DND-41 (cell line): ENCODE results near the gene PCBP2.

Experiments
- ATAC-seq: fragments of 200-7000 bp; cut with Tn5 transposase; 3 replicates; pipeline ENCODE4 v1.9.1; 2021; ENCODE audit warnings: low read depth; ENCODE audit not compliant: insufficient read depth
- DNase-seq: peaks from one replicate; pipeline ENCODE4 v3.0.0-alpha.2; 2020
- H2AFZ ChIP-seq: 2 replicates; pipeline ENCODE4 v1.6.0; 2012; ENCODE audit warnings: low read depth, low read length
- H3K27ac ChIP-seq: 2 replicates; pipeline ENCODE4 v1.5.1; 2012; ENCODE audit warnings: low read length, inconsistent platforms
- H3K27me3 ChIP-seq: fragments of 200-600 bp; sonication (generic); 2 replicates; pipeline ENCODE4 v1.6.0; 2012; ENCODE audit warnings: low read length, mild to moderate bottlenecking, inconsistent platforms; ENCODE audit not compliant: insufficient read depth, poor library complexity
- H3K36me3 ChIP-seq: 2 replicates; pipeline ENCODE4 v1.5.1; 2012; ENCODE audit warnings: low read length, inconsistent platforms; ENCODE audit not compliant: insufficient read depth
- H3K4me1 ChIP-seq: 2 replicates; pipeline ENCODE4 v1.5.1; 2012; ENCODE audit warnings: mild to moderate bottlenecking, low read length; ENCODE audit not compliant: insufficient read depth
- H3K4me2 ChIP-seq: 2 replicates; pipeline ENCODE4 v1.6.0; 2012; ENCODE audit warnings: mild to moderate bottlenecking, moderate library complexity, low read length, inconsistent platforms; ENCODE audit not compliant: insufficient read depth
- H3K4me3 ChIP-seq, 2 experiments: fragments of 200-600 bp in 1 of 2; shearing (Covaris generic) in 1 of 2; 2 replicates each; pipeline ENCODE4 v1.5.1; 2012 to 2016; ENCODE audit warnings: inconsistent platforms in 2 of 2, low read length in 2 of 2, mild to moderate bottlenecking in 2 of 2, low read depth in 1 of 2, moderate library complexity in 1 of 2
- H3K79me2 ChIP-seq: 2 replicates; pipeline ENCODE4 v1.6.0; 2012; ENCODE audit warnings: low read length, inconsistent platforms; ENCODE audit not compliant: insufficient read depth
- H3K9ac ChIP-seq: 2 replicates; pipeline ENCODE4 v1.6.0; 2012; ENCODE audit warnings: low read depth, mild to moderate bottlenecking, inconsistent platforms, low read length, moderate library complexity
- H3K9me3 ChIP-seq: 2 replicates; pipeline ENCODE4 v1.5.1; 2012; ENCODE audit warnings: low read length, moderate library complexity, mild to moderate bottlenecking, inconsistent platforms; ENCODE audit not compliant: insufficient read depth, severe bottlenecking
- H4K20me1 ChIP-seq: 2 replicates; pipeline ENCODE4 v1.6.0; 2012; ENCODE audit warnings: low read length; ENCODE audit not compliant: insufficient read depth
- EZH2 ChIP-seq: IDR thresholded peaks from 3 replicates; pipeline ENCODE4 v1.6.1; 2012; ENCODE audit warnings: borderline replicate concordance, low read depth, mild to moderate bottlenecking, moderate library complexity, low read length, inconsistent platforms; ENCODE audit not compliant: severe bottlenecking
- TF ChIP-seq, protein P1 (sequence below): IDR thresholded peaks from 2 replicates; pipeline ENCODE4 v1.5.1; 2012; ENCODE audit warnings: borderline replicate concordance, low read length, moderate library complexity, mild to moderate bottlenecking; ENCODE audit not compliant: poor library complexity, severe bottlenecking; ENCODE audit errors: extremely low read depth

Gene PCBP2

DNA sequence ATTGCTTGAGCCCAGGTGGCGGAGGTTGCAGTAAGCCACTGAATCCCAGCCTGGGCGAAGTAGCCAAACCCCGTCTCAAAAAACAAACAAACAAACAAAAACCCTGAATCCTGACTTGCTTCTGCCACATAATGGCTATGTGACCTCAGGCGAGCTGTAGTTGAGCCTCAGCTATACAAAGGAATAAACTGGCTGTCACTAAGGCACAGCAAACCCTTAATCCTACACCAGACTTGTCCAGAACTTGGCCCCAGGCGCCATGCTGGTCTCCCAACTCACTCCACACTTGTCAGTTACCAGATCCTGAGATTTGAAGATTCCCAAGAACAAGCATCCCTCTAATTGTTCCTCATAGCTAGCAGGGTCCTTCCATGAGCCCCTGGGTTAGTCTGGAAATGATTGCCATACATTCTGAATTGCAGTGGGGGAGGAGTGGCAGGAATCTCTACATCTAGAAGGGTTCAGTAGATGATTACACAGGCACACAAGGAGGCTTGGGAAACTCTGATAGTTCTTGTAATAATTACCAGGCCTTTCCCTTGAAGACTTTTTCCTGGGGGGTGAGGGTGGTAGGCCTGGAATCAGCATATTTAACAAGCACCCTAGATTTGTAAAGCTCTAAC is 37.5 kb downstream of the PCBP2 start:
- H3K79me2 ChIP-seq, result no peaks in the 10 kb centered on the region
- H3K4me1 ChIP-seq, result peaks cover 22% of the 10 kb centered on the region
- DNase-seq, result no peak
- peaks cover 10% of the 10 kb centered on the region for H4K20me1 ChIP-seq
- no peaks in the 10 kb centered on the region for H3K27me3 ChIP-seq
- no peak overlapping the region for H2AFZ ChIP-seq
- no peak for ATAC-seq
- no peak overlapping the region for H3K4me2 ChIP-seq
- no peak overlapping the region for H3K4me3 ChIP-seq
- TF ChIP-seq, protein P1, sequence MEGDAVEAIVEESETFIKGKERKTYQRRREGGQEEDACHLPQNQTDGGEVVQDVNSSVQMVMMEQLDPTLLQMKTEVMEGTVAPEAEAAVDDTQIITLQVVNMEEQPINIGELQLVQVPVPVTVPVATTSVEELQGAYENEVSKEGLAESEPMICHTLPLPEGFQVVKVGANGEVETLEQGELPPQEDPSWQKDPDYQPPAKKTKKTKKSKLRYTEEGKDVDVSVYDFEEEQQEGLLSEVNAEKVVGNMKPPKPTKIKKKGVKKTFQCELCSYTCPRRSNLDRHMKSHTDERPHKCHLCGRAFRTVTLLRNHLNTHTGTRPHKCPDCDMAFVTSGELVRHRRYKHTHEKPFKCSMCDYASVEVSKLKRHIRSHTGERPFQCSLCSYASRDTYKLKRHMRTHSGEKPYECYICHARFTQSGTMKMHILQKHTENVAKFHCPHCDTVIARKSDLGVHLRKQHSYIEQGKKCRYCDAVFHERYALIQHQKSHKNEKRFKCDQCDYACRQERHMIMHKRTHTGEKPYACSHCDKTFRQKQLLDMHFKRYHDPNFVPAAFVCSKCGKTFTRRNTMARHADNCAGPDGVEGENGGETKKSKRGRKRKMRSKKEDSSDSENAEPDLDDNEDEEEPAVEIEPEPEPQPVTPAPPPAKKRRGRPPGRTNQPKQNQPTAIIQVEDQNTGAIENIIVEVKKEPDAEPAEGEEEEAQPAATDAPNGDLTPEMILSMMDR, result no peak
- no peak for TF ChIP-seq EZH2
- no peaks in the 10 kb centered on the region for H3K9me3 ChIP-seq
- peaks cover 36% of the 10 kb centered on the region for H3K36me3 ChIP-seq
- H3K9ac ChIP-seq, result no peak overlapping the region
- no peak overlapping the region for H3K27ac ChIP-seq

DNA sequence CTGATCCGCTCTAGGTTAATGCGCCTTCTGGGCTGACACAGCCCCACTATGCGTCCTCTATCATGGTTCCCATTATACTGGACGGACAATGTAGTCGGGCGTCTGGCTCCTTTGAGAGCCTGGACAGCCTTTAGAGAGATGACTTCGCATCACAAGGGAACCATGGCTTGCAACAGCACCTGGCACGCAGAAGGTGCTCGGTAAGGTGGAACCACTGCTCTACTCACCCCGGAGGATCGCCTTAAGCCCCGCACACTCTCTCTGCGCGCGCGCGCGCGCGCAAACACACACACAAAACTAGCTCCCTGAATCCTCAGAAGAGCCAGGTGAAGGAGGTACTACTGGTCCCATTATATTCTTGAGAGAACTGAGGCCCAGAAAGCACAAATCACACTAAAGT is 40.3 kb downstream of the PCBP2 start:
- no peaks in the 10 kb centered on the region for H3K79me2 ChIP-seq
- H4K20me1 ChIP-seq, result 0 out of 2 replicates have a peak, but pooled peaks cover 4% of the 10 kb centered on the region
- H3K36me3 ChIP-seq, result peaks cover 9% of the 10 kb centered on the region; the same call in 1 of the 2 replicates
- H3K4me2 ChIP-seq, result peak overlapping the region; percentile 93; the same call in 1 of the 2 replicates
- H3K9me3 ChIP-seq, result no peaks in the 10 kb centered on the region
- no peak for TF ChIP-seq EZH2
- TF ChIP-seq, protein P1, result no peak
- no peak overlapping the region for H2AFZ ChIP-seq
- no peak for DNase-seq
- H3K27me3 ChIP-seq, result no peaks in the 10 kb centered on the region
- no peak overlapping the region for H3K9ac ChIP-seq
- H3K4me1 ChIP-seq, result peaks cover 24% of the 10 kb centered on the region
- no peak overlapping the region for H3K27ac ChIP-seq
- H3K4me3 ChIP-seq, result no peak overlapping the region
- ATAC-seq, result no peak

GRCh38 chr12:53492830-53493609 is 41.1 kb downstream of the PCBP2 start:
- peak overlapping the region; percentile 93 for H3K4me2 ChIP-seq
- peaks cover 2% of the 10 kb centered on the region; the same call in 1 of the 2 replicates for H3K36me3 ChIP-seq
- no peaks in the 10 kb centered on the region for H3K9me3 ChIP-seq
- ATAC-seq (peak; percentile 85), DNase-seq (peak; percentile 76)
- H3K4me3 ChIP-seq, result peak overlapping the region; percentile 8 to 66; a peak in 3 of 4 replicates
- 0 out of 2 replicates have a peak, but pooled peaks cover 1% of the 10 kb centered on the region for H4K20me1 ChIP-seq
- peak overlapping the region; percentile 51 for H3K9ac ChIP-seq
- TF ChIP-seq, protein P1, result no peak
- TF ChIP-seq EZH2, result no peak
- peak overlapping the region; percentile 38 for H3K27ac ChIP-seq
- H3K27me3 ChIP-seq, result no peaks in the 10 kb centered on the region
- peak overlapping the region; percentile 81 for H2AFZ ChIP-seq
- H3K79me2 ChIP-seq, result no peaks in the 10 kb centered on the region
- peaks cover 28% of the 10 kb centered on the region for H3K4me1 ChIP-seq
